ENCODE measurements around the gene PLXNB2.

Gene PLXNB2

GRCh38 chr22:50226875-50227165, 80.6 kb downstream of the PLXNB2 start:
- Mint-ChIP-seq H3K36me3 (ENCODE audit: low read depth) (peaks cover 70% of the 10 kb centered on the region), H3K27ac (no peak overlapping the region), H3K27me3 (no peaks in the 10 kb centered on the region)

GRCh38 chr22:50226063-50226874, 81.2 kb downstream of the PLXNB2 start:
- no peaks in the 10 kb centered on the region for H3K9me3 Mint-ChIP-seq
- H3K36me3 Mint-ChIP-seq (ENCODE audit: low read depth): peaks cover 72% of the 10 kb centered on the region
- H3K4me1 Mint-ChIP-seq (ENCODE audit: low read depth): peaks cover 2% of the 10 kb centered on the region
- H3K4me3 Mint-ChIP-seq: no peak overlapping the region
- no peak overlapping the region for H3K27ac Mint-ChIP-seq
- no peaks in the 10 kb centered on the region for H3K27me3 Mint-ChIP-seq
- DNase-seq: no peak

More at GRCh38 chr22:50226875-50227165, 80.6 kb downstream of the PLXNB2 start:
- no peaks in the 10 kb centered on the region for H3K9me3 Mint-ChIP-seq
- H3K4me1 Mint-ChIP-seq (ENCODE audit: low read depth): peaks cover 2% of the 10 kb centered on the region
- no peak for DNase-seq
- no peak overlapping the region for H3K4me3 Mint-ChIP-seq

GRCh38 chr22:50225200-50225969, 82.1 kb downstream of the PLXNB2 start:
- Mint-ChIP-seq H3K36me3 (ENCODE audit: low read depth) (peaks cover 80% of the 10 kb centered on the region), H3K9me3 (no peaks in the 10 kb centered on the region), H3K27me3 (no peaks in the 10 kb centered on the region), H3K4me1 (ENCODE audit: low read depth) (peaks cover 2% of the 10 kb centered on the region), H3K4me3 (no peak overlapping the region), H3K27ac (no peak overlapping the region)
- no peak for DNase-seq
